ENCODE measurements around the gene TMEM167A. TPM values are rescaled to one million over a fixed set of nuclear protein-coding genes. Genes with fewer than 3 reads are reported as not detected.

The TMEM167A gene
- total RNA-seq, 2 experiments from 2014 or later: 70.4 to 78.6 TPM

DNA sequence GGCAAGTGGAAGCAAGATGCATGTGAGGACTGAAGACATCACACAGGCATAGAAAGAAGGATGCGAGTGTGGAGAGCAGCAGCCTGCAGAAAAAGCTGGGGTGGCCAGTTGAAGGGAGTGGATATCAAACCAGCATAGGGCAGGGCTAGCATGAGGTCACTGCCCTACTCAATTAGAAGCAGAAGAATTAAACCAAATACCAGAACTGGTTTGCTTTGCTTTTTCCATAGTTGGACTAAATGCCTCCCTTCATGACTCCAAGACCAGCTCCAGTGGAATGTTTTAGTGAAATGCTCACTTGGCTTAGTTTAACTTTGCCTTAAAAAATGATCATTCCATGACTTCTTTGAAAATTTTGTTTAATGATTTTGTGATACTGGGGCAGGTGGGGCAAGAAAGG, 45.8 kb downstream of the TMEM167A start:
- CTCF ChIA-PET: no interaction called here
- no peak for ATAC-seq
- no peaks in the 10 kb centered on the region for H3K36me3 Mint-ChIP-seq (ENCODE audit: low read depth)
- no peak overlapping the region for H3K27ac Mint-ChIP-seq
- no peak overlapping the region for H3K4me3 Mint-ChIP-seq
- H3K27me3 Mint-ChIP-seq: no peaks in the 10 kb centered on the region
- peaks cover 5% of the 10 kb centered on the region for H3K4me1 Mint-ChIP-seq (ENCODE audit: low read depth)
- no peak for DNase-seq
- intact Hi-C loops (cut with micrococcal nuclease): no loop called here
- H3K9me3 Mint-ChIP-seq: no peaks in the 10 kb centered on the region
- POLR2A ChIA-PET: interaction anchor here (0.8 kb wide), 1 partner anchor 34 kb away, joined by 3 read pairs; no protein-coding TSS in a partner anchor
- TF ChIP-seq, protein P1, sequence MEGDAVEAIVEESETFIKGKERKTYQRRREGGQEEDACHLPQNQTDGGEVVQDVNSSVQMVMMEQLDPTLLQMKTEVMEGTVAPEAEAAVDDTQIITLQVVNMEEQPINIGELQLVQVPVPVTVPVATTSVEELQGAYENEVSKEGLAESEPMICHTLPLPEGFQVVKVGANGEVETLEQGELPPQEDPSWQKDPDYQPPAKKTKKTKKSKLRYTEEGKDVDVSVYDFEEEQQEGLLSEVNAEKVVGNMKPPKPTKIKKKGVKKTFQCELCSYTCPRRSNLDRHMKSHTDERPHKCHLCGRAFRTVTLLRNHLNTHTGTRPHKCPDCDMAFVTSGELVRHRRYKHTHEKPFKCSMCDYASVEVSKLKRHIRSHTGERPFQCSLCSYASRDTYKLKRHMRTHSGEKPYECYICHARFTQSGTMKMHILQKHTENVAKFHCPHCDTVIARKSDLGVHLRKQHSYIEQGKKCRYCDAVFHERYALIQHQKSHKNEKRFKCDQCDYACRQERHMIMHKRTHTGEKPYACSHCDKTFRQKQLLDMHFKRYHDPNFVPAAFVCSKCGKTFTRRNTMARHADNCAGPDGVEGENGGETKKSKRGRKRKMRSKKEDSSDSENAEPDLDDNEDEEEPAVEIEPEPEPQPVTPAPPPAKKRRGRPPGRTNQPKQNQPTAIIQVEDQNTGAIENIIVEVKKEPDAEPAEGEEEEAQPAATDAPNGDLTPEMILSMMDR (IDR thresholded peaks at IDR 0.05): no peak

DNA sequence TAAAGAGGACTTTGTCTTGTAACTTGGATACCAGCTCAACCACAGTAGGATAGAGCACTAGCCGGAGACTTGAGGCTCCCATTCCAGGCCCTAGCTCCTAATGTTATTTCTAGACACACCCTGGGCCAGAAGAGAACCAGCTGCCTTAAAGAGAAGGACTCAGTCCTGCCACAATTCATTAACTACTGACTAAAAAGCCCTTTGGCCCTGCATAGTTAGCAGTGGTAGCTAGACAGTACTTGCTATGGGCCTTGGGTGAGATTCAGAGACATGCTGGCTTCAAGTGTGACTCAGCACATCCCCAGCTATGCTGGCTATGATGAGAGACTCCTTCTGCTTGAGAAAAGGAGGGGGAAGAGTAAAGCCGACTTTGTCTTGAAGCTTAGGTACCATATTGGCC, 47.3 kb downstream of the TMEM167A start:
- intact Hi-C loops (cut with micrococcal nuclease): no loop called here
- no peak overlapping the region for H3K27ac Mint-ChIP-seq
- H3K9me3 Mint-ChIP-seq: no peaks in the 10 kb centered on the region
- peaks cover 5% of the 10 kb centered on the region for H3K4me1 Mint-ChIP-seq (ENCODE audit: low read depth)
- no peak for DNase-seq
- POLR2A ChIA-PET: no interaction called here
- ATAC-seq: no peak
- H3K27me3 Mint-ChIP-seq: no peaks in the 10 kb centered on the region
- no peaks in the 10 kb centered on the region for H3K36me3 Mint-ChIP-seq (ENCODE audit: low read depth)
- CTCF ChIA-PET: no interaction called here
- H3K4me3 Mint-ChIP-seq: no peak overlapping the region
- TF ChIP-seq, protein P1 (IDR thresholded peaks at IDR 0.05): no peak

DNA sequence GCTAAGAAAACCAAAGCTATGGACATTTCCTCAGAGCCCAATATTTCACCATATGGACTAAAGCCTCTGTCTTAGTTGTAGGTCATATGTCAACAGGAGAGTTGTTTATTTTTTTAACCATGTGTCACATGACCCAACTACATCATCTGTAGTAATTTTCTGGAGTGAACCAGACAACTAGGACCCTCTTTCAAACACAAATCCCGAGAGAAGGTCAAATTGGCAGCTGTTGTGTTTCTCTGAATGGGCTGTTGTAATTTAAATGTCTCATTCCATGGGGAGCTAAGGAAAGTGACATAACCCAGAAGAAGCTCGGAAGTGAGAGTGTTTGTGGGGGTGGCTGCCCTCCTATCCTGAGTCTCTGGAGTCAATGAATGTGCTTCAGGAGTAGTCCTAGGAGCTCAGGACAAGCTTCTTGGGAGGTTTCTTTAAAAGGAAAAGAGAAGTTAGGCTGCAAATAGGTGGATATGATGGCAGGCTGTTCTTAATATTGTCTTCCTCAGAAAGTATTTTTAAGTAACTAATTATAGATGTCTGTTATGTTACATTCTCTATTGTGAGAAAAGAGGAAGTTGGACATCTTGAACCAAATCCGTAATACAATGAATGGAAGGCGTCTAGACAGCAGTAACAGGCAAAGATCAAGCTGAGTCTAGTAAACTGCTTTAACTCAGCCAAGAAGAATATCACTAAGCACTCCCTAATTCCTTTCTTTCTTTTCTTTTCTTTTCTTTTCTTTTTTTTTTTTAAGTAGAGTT, 50.1 kb downstream of the TMEM167A start:
- no peak overlapping the region for H3K27ac Mint-ChIP-seq
- ATAC-seq: no peak

DNA sequence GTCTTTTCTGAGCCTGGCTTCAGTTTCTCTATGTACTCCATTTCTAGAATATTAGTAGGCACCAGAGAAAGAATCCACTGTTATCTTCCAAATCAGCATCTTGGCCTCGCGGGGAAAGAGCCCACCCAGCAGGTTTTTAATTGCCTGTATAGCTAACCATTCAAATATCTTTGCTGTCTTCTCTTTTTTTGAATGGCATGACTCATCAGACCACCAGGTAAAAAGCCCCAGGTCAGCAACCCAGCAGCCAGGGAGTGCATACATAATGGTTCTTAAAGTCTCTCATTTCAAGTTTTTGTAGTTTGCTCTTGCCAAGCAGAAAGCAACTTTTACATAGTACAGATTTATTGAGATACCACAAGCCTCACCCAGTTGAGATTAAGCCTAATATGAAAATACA, 50.7 kb downstream of the TMEM167A start:
- CTCF ChIA-PET: interaction anchor here (0.8 kb wide), 1 partner anchor 381 kb away, joined by 3 read pairs; no protein-coding TSS in a partner anchor
- Mint-ChIP-seq H3K9me3 (no peaks in the 10 kb centered on the region), H3K4me1 (ENCODE audit: low read depth) (no peaks in the 10 kb centered on the region), H3K36me3 (ENCODE audit: low read depth) (no peaks in the 10 kb centered on the region), H3K27me3 (no peaks in the 10 kb centered on the region), H3K4me3 (no peak overlapping the region), H3K27ac (no peak overlapping the region)
- DNase-seq (no peak), ATAC-seq (no peak)
- TF ChIP-seq, protein P1 (IDR thresholded peaks at IDR 0.05): no peak
- intact Hi-C loops (cut with micrococcal nuclease): no loop called here
- POLR2A ChIA-PET: no interaction called here

More for the DNA sequence above, 50.1 kb downstream of the TMEM167A start:
- Mint-ChIP-seq H3K4me3 (no peak overlapping the region), H3K4me1 (ENCODE audit: low read depth) (peaks cover 2% of the 10 kb centered on the region), H3K36me3 (ENCODE audit: low read depth) (no peaks in the 10 kb centered on the region), H3K9me3 (no peaks in the 10 kb centered on the region), H3K27me3 (no peaks in the 10 kb centered on the region)
- intact Hi-C loops (cut with micrococcal nuclease): no loop called here
- TF ChIP-seq, protein P1 (IDR thresholded peaks at IDR 0.05): no peak
- ChIA-PET CTCF (no interaction called here), POLR2A (no interaction called here)
- no peak for DNase-seq

DNA sequence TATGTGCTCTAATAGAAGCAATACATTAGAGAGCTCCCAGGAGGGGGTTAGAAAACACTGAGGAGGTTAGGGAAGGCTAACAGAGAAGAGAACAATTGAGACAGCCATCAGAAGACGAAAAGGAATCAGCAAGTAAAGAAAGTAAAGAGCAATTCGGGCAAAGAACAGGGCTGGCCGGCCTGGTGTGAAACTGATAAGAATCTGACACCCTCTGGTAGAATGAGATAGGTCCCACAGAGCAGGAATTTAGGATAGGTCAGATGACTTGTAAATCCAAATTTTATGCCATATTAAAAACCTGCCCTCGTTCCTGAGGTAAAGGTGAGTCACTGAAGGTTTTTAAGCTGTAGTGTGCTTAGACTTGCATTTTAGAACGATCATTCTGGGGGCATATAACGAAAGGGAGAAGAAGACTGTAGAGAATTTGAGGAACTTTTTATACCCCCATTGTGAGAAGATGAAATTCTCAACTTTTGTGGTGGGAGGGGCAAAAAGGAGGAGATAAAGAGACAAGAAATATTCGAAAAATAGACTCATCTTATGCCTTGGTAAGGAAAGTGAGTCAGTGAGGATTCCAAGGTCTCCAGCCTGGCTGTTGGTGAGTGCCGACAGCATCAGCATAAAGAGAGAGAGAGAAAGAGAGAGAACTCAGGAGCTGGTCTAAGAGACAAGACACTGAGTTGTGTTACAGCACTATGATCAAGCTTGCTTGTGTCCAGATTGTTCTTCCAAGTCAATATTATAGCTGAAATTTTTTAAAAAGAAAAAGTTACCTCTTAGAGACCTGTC, 51.3 kb downstream of the TMEM167A start:
- intact Hi-C loops (cut with micrococcal nuclease): no loop called here
- Mint-ChIP-seq H3K4me1 (ENCODE audit: low read depth) (no peaks in the 10 kb centered on the region), H3K36me3 (ENCODE audit: low read depth) (no peaks in the 10 kb centered on the region), H3K27ac (no peak overlapping the region), H3K27me3 (no peaks in the 10 kb centered on the region), H3K4me3 (no peak overlapping the region), H3K9me3 (no peaks in the 10 kb centered on the region)
- DNase-seq (no peak), ATAC-seq (no peak)
- ChIA-PET POLR2A (no interaction called here), CTCF (interaction anchor here (0.8 kb wide), 1 partner anchor 380 kb away, joined by 3 read pairs; no protein-coding TSS in a partner anchor)
- TF ChIP-seq, protein P1 (IDR thresholded peaks at IDR 0.05): no peak
